Skeletal muscle tissue (tissue), 4 donors: Measurements from ENCODE around the gene SNX2. TPM values are rescaled to one million over a fixed set of nuclear protein-coding genes. Genes with fewer than 3 reads are reported as not detected.

Experiments used
- H3K27ac ChIP-seq: one replicate; pipeline ENCODE4 v1.7.0; 2013; ENCODE audit warnings: mild to moderate bottlenecking, low read depth, low read length, inconsistent platforms
- H3K27me3 ChIP-seq, 3 donors: one replicate each; pipeline ENCODE4 v1.7.0; 2013; ENCODE audit warnings: low read length in 3 of 3; ENCODE audit not compliant: control insufficient read depth in 3 of 3, insufficient read depth in 3 of 3
- H3K36me3 ChIP-seq, 3 donors: one replicate each; pipeline ENCODE4 v1.7.0; 2013; ENCODE audit warnings: low read length in 3 of 3; ENCODE audit not compliant: control insufficient read depth in 3 of 3, insufficient read depth in 3 of 3
- H3K4me1 ChIP-seq, 3 donors: one replicate each; pipeline ENCODE4 v1.7.0; 2013; ENCODE audit warnings: low read length in 3 of 3, mild to moderate bottlenecking in 3 of 3; ENCODE audit not compliant: control insufficient read depth in 3 of 3, insufficient read depth in 3 of 3
- H3K4me3 ChIP-seq, 3 donors: one replicate each; pipeline ENCODE4 v1.7.0; 2013; ENCODE audit warnings: low read length in 3 of 3
- H3K9ac ChIP-seq, 3 donors: one replicate each; pipeline ENCODE4 v1.7.0; 2013; ENCODE audit warnings: low read length in 3 of 3, mild to moderate bottlenecking in 3 of 3, moderate library complexity in 2 of 3, low read depth in 1 of 3
- H3K9me3 ChIP-seq, 3 donors: one replicate each; pipeline ENCODE4 v1.7.0; 2013; ENCODE audit warnings: low read length in 3 of 3; ENCODE audit not compliant: control insufficient read depth in 3 of 3
- total RNA-seq: library from RNA; depleted of rRNA; stranded (reverse); fragments of >200 nt; gene quantifications from one replicate; pipeline ENCODE4 v1.2.3, GENCODE V29; 2014
- donor health status: Osteomylitis.

SNX2 gene
- total RNA-seq, 1 donor from 2014 or later: 37.6 TPM

DNA sequence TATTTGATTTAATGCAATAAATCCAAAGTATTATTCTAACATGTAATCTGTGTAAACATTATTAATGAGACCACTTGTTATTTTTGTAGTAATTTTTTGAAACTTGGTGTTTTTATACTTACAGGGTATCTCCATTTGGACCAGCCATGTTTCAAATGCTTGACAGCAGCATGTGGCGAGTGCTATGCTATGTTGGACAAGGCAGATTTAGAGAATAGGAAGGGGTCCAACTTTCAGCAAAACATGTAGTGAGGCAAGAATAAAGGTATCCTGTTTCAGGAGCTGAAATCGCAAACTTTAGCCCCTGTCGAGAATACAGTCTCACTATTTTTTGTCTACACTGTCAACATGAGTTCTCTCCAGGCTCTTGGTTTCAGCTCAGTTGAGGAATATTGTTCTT is 104.2 kb downstream of the SNX2 start:
- Histone ChIP-seq H3K4me1 (peaks cover 0 to 4% (median 3%) of the 10 kb centered on the region in 3 donors), H3K9me3 (no peaks in the 10 kb centered on the region), H3K9ac (no peak overlapping the region), H3K36me3 (no peaks in the 10 kb centered on the region), H3K27me3 (no peaks in the 10 kb centered on the region), H3K27ac (no peak overlapping the region), H3K4me3 (no peak overlapping the region)

Other genes with a start within 250 kb of the SNX2 start
- gene SNX24, start 70.5 kb downstream of the SNX2 start, total RNA-seq: 11.5 TPM